Calu3 (cell line): ENCODE data around the gene CPA1. TPM values are rescaled to one million over a fixed set of nuclear protein-coding genes. Genes with fewer than 3 reads are reported as not detected.

Source experiments
- BruUV-seq: library from RNA; stranded (reverse); fragments of 400-500 nt; replicated peaks from 2 replicates; lab custom pipeline; 2021; lab: Mats Ljungman, UMichigan
- CTCF ChIA-PET: fragments of 300-600 bp; sonication (Branson Sonifier 250); formaldehyde crosslinking; loops from one replicate; lab custom pipeline; 2022; ENCODE audit warnings: antibody characterized with exemption; lab: Charles Lee
- DNase-seq: peaks from one replicate; pipeline ENCODE4 v3.0.0; 2022
- H3K27ac Mint-ChIP-seq: one replicate; pipeline ENCODE4 v1.8.0; 2022; ENCODE audit warnings: mixed read lengths; ENCODE audit not compliant: unreplicated experiment
- H3K27me3 Mint-ChIP-seq: one replicate; pipeline ENCODE4 v1.8.0; 2022; ENCODE audit warnings: mixed read lengths; ENCODE audit not compliant: unreplicated experiment
- H3K36me3 Mint-ChIP-seq: one replicate; pipeline ENCODE4 v1.8.0; 2022; ENCODE audit warnings: mild to moderate bottlenecking, moderate library complexity, mixed read lengths; ENCODE audit not compliant: insufficient read depth, unreplicated experiment
- H3K4me1 Mint-ChIP-seq: one replicate; pipeline ENCODE4 v1.8.0; 2022; ENCODE audit warnings: mild to moderate bottlenecking, low read depth, mixed read lengths; ENCODE audit not compliant: unreplicated experiment
- H3K4me3 Mint-ChIP-seq: one replicate; pipeline ENCODE4 v1.8.0; 2022; ENCODE audit warnings: mild to moderate bottlenecking, low read depth, moderate library complexity, mixed read lengths; ENCODE audit not compliant: unreplicated experiment
- H3K9me3 Mint-ChIP-seq: one replicate; pipeline ENCODE4 v1.8.0; 2022; ENCODE audit warnings: low read depth, mixed read lengths; ENCODE audit not compliant: unreplicated experiment
- intact Hi-C: fragments of 100-400 bp; cut with micrococcal nuclease; formaldehyde crosslinking; loops from one replicate; pipeline ENCODE4 v1.10.0; 2022; ENCODE audit not compliant: unreplicated experiment
- total RNA-seq: library from RNA; stranded (reverse); gene quantifications from 2 replicates; pipeline ENCODE4 v1.2.3, GENCODE V29; 2022
- TF ChIP-seq, protein P1 (sequence below): fragments of 200-600 bp; IDR thresholded peaks from one replicate; pipeline ENCODE4 v1.8.0; 2022; ENCODE audit warnings: antibody characterized with exemption; ENCODE audit not compliant: unreplicated experiment

Gene CPA1
- total RNA-seq, 1 experiment from 2014 or later, result not detected

DNA sequence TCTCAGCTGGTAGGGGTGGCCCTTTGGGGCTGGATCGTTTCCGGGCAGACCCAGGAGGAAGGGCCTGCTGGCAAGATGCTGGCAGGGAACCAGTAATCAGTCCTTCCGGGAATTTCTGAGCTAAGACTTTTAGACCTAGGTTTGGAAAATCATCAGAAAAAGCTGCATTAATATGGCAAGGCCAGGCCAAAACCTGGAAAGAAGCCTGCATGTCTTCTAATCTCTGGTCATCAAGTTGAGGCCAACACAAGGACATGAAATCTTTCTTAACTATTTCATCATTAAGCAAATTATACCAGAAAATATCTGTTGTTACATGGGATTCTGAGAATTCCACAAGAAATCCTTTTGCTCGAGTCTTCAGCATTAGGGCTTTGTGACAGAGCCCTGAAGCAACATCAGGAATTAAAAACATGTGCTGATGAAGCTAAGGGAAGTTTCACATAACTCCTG is 19.9 kb downstream of the CPA1 start:
- intact Hi-C loops, result no loop called here
- BruUV-seq, result no TSS peak
- TF ChIP-seq, protein P1, sequence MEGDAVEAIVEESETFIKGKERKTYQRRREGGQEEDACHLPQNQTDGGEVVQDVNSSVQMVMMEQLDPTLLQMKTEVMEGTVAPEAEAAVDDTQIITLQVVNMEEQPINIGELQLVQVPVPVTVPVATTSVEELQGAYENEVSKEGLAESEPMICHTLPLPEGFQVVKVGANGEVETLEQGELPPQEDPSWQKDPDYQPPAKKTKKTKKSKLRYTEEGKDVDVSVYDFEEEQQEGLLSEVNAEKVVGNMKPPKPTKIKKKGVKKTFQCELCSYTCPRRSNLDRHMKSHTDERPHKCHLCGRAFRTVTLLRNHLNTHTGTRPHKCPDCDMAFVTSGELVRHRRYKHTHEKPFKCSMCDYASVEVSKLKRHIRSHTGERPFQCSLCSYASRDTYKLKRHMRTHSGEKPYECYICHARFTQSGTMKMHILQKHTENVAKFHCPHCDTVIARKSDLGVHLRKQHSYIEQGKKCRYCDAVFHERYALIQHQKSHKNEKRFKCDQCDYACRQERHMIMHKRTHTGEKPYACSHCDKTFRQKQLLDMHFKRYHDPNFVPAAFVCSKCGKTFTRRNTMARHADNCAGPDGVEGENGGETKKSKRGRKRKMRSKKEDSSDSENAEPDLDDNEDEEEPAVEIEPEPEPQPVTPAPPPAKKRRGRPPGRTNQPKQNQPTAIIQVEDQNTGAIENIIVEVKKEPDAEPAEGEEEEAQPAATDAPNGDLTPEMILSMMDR, result no peak
- no peaks in the 10 kb centered on the region for H3K9me3 Mint-ChIP-seq
- CTCF ChIA-PET, result interaction anchor here (0.6 to 0.7 kb wide), 3 partner anchors 212 to 1025 kb away, joined by 4 to 10 read pairs (median 7); no protein-coding TSS in a partner anchor
- no peaks in the 10 kb centered on the region for H3K4me1 Mint-ChIP-seq
- H3K36me3 Mint-ChIP-seq, result no peaks in the 10 kb centered on the region
- H3K27ac Mint-ChIP-seq, result no peak overlapping the region
- no peaks in the 10 kb centered on the region for H3K27me3 Mint-ChIP-seq
- DNase-seq, result no peak
- no peak overlapping the region for H3K4me3 Mint-ChIP-seq

DNA sequence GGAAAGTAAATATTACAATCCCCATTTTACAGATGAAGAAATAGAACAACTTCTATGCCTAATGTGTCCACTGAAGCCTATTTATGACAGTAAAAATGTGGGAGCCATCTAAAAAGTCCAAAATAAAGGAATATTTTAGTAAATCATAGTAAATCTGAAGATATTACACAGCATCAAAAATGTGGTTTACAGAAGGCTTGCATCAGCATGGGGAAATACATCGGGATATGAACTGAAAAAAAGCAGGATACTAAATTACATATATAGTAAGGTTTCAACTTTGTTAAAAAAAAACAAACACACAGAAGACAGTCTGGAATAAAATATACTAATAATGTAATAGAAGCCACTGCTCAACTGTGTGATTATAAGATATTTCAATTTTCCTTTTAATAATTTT is 20.8 kb downstream of the CPA1 start:
- no peak overlapping the region for H3K27ac Mint-ChIP-seq
- no peaks in the 10 kb centered on the region for H3K36me3 Mint-ChIP-seq
- no peaks in the 10 kb centered on the region for H3K27me3 Mint-ChIP-seq
- no peak overlapping the region for H3K4me3 Mint-ChIP-seq
- intact Hi-C loops, result no loop called here
- no peaks in the 10 kb centered on the region for H3K9me3 Mint-ChIP-seq
- DNase-seq, result no peak
- H3K4me1 Mint-ChIP-seq, result no peaks in the 10 kb centered on the region
- CTCF ChIA-PET, result no interaction called here
- TF ChIP-seq, protein P1, result no peak
- BruUV-seq, result no TSS peak

DNA sequence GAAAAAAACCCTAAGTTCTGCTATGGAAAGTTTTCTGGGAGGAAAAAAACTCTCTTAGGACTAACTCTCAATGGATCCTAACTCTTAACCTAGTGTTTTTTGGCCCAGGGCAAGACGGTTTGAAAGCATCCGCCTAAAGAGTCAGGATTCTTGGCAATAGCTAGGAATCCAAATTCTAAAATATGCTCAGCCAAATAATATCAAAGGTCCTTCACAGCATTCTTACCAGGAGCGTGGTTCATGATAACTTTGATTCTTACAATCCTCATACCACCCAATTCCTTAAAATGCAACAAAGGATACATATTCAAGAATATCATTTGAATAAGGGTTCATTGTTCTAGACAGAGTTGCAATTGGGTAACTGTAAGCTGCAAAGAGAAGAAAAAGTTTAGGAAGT is 21.3 kb downstream of the CPA1 start:
- CTCF ChIA-PET, result no interaction called here
- Mint-ChIP-seq H3K9me3 (no peaks in the 10 kb centered on the region), H3K27ac (no peak overlapping the region), H3K36me3 (no peaks in the 10 kb centered on the region), H3K27me3 (no peaks in the 10 kb centered on the region), H3K4me1 (no peaks in the 10 kb centered on the region), H3K4me3 (no peak overlapping the region)
- BruUV-seq, result no TSS peak
- TF ChIP-seq, protein P1, result no peak
- no peak for DNase-seq
- intact Hi-C loops, result no loop called here

DNA sequence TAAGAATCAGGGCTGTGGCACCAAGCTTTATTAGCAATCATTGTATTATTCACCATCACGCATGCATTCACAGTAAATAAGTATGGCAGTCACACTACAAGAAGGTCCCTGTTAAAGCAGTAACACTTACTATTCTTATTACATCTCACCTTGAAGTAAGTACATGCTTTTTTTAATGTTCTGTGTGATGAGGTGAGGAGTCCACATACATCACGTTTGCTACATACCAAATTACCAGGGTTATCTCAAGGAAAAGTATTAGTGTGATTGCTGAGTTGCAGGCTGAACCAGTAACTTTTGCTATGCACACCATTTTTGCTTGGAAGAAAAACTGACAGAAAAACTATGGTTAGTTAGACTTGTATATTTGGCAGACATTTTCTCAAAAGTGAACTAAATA is 24.7 kb downstream of the CPA1 start:
- H3K36me3 Mint-ChIP-seq, result no peaks in the 10 kb centered on the region
- no peak overlapping the region for H3K27ac Mint-ChIP-seq
- H3K27me3 Mint-ChIP-seq, result no peaks in the 10 kb centered on the region
- no peak for DNase-seq
- BruUV-seq, result no TSS peak
- TF ChIP-seq, protein P1, result no peak
- CTCF ChIA-PET, result interaction anchor here (0.6 kb wide), 1 partner anchor 23 kb away, joined by 8 read pairs; no protein-coding TSS in a partner anchor
- H3K9me3 Mint-ChIP-seq, result no peaks in the 10 kb centered on the region
- intact Hi-C loops, result no loop called here
- no peak overlapping the region for H3K4me3 Mint-ChIP-seq
- H3K4me1 Mint-ChIP-seq, result no peaks in the 10 kb centered on the region
